ENCODE results near the gene ADGRG6.

The ADGRG6 gene

GRCh38 chr6:142482974-142483373, 181.2 kb downstream of the ADGRG6 start:
- H3K4me3 ChIP-seq (ENCODE audit: low read length): no peak overlapping the region
- H3K9me3 ChIP-seq (ENCODE audit: control insufficient read depth, low read depth, low read length): no peaks in the 10 kb centered on the region
- no peak overlapping the region for H3K27ac ChIP-seq (ENCODE audit: low read length)
- H3K9ac ChIP-seq (ENCODE audit: low read length): no peak overlapping the region
- H3K36me3 ChIP-seq (ENCODE audit: control insufficient read depth, low read depth, low read length): no peaks in the 10 kb centered on the region
- no peaks in the 10 kb centered on the region for H3K27me3 ChIP-seq (ENCODE audit: control insufficient read depth, insufficient read depth, low read length)
- H3K4me1 ChIP-seq (ENCODE audit: control insufficient read depth, low read depth, low read length): no peaks in the 10 kb centered on the region

DNA sequence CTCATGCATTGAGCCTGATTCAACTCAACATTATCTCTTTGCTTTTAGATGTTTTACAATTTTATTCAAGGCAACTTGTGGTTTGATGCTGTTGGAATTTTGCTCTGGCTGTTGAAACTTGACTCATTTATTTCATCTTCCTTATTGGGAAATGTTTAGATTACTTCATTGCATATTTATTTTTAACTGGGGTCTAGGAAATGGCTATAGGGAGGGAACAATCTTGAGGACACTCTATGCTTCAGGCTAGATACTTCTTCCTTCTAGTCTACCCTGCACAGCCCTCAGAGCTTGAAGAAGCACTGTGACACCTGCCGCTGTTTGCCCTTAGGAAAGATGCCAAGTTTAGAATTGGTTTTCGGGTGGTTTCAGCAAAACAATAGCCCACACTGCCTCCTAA, 183.4 kb downstream of the ADGRG6 start:
- Histone ChIP-seq H3K9me3 (ENCODE audit: control insufficient read depth, low read depth, low read length) (no peaks in the 10 kb centered on the region), H3K27me3 (ENCODE audit: control insufficient read depth, insufficient read depth, low read length) (no peaks in the 10 kb centered on the region), H3K4me1 (ENCODE audit: control insufficient read depth, low read depth, low read length) (no peaks in the 10 kb centered on the region), H3K4me3 (ENCODE audit: low read length) (no peak overlapping the region), H3K27ac (ENCODE audit: low read length) (no peak overlapping the region), H3K9ac (ENCODE audit: low read length) (no peak overlapping the region), H3K36me3 (ENCODE audit: control insufficient read depth, low read depth, low read length) (no peaks in the 10 kb centered on the region)

DNA sequence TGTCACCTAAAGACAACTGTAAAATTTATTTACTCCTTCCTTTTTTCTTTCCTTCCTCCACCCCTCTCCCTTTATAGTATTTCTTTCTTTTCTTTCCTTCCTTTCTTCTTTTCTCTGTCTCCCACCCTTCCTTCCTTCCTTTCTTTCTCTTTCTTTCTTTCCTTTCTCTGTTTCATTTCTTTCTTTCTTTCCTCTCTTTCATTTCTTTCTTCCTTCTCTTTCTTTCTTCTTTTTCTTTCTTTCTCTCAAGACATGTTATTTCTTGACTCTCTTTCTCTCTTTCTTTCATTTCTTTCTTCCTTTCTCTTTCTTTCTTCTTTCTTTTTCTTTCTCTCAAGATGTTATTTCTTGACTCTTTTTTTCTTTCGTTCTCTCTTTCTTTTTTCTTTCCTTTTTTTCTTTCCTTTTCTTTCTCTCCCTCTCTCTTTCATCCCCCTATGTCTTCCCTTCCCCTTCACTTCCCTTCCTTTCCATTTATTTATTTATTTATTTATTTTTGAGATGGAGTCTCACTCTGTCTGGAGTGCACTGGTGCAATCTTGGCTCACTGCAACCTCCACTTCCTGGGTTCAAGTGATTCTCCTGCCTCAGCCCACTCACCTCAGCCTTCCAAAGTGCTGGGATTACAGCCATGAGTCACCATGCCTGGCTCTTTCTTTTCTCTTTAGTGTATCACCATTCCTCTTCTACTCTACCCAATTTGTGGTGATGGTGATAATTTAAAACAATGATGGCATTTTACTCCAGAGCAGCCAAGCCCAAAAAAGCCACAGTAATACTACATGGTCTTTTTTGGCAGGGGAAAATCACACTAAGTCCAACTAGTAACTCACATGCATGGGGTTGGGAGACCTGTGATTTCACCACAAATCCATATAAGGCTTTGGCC, 188.2 kb downstream of the ADGRG6 start:
- H3K9me3 ChIP-seq (ENCODE audit: control insufficient read depth, low read depth, low read length): no peaks in the 10 kb centered on the region
- H3K4me3 ChIP-seq (ENCODE audit: low read length): no peak overlapping the region
- no peak overlapping the region for H3K9ac ChIP-seq (ENCODE audit: low read length)

More for the DNA sequence above, 188.2 kb downstream of the ADGRG6 start:
- Histone ChIP-seq H3K4me1 (ENCODE audit: control insufficient read depth, low read depth, low read length) (no peaks in the 10 kb centered on the region), H3K27me3 (ENCODE audit: control insufficient read depth, insufficient read depth, low read length) (no peaks in the 10 kb centered on the region), H3K27ac (ENCODE audit: low read length) (no peak overlapping the region), H3K36me3 (ENCODE audit: control insufficient read depth, low read depth, low read length) (no peaks in the 10 kb centered on the region)

Data from iPS-18a (cell line).